GM18870 (cell line): Measurements from ENCODE around the gene RGS7.
"Not testable (repeated sequence)": the region's sequence is repeated elsewhere in the genome, so short reads cannot be mapped to it uniquely, and the experiment has no call there.

Experiments
- ATAC-seq: cut with Tn5 transposase; IDR thresholded peaks from one replicate; pipeline ENCODE4 v1.9.1; 2021; ENCODE audit warnings: moderate library complexity; ENCODE audit not compliant: unreplicated experiment

RGS7 gene

GRCh38 chr1:240936911-240937668 lies 419.9 kb downstream of the RGS7 start:
- ATAC-seq, result no peak

DNA sequence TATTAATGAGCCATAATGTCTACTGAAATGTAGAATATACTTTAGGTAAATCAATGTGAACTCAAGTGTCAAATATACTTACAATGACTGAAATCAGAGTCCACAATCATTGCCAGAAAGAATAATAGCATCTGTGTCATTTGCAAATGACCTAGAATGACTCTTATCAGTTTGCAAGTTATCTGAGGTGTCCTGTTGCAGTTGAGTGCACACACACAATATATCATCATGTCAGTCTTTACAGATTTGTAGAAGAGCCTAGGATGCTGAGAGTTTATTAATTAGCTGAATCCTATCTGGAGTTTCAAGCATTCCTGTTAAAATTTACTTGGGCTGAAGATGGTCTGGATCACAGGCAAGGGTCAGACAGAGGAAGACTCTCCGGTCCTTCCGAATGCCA lies 421.1 kb downstream of the RGS7 start:
- ATAC-seq, result no peak

DNA sequence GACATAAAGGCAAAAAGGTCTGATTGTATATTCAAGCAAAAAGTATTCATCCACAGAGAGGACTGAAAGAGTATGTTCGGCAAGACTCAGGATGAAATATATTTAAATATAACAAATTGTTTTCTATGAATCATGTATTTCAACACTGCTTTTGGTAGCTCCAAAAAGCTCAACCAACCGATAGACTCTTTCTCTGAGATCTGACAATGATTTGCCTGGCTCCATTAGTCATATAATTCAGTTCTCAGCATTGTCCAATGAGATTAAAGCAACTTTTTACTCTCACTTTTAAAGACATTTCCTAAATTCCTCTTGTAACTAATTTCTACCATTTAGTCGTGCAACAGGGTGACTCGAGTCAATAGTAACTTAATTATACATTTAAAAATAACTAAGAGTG lies 426.0 kb downstream of the RGS7 start:
- ATAC-seq, result no peak

DNA sequence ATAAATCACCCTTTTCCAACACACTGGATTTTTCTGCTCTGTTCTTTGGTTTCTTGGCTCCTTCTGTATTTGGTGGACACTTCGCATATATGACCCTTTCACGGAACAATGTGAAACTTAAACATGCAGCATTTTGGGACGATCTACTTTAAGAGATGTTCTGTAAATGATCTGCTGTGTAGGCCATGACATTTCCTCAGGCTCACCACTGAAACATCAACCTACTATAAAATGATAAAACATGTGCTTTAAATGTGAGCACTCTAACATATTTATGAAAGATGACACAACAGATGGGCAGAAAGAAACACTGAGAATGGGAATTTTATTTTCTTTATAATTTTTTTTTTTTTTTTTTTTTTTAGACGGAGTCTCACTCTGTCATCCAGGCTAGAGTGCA lies 428.7 kb downstream of the RGS7 start:
- no peak for ATAC-seq

DNA sequence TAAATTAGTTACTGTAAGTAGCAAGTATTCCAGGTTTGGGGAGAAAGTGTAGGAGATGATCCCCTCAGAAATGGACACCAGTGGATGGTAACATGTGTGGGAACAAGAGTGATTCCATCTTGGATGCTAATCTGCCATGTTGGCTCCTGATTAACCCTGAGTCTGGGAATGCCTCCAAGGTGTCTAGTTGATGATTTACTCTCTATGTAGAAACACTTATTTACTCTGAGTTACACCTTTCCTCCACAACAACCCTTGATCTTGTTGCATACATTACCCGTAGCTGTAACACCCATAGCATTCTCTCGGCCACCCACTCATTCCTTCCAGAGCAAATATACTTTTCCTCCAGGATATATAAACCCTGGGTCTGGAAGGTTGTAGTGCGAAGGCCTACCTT lies 429.2 kb downstream of the RGS7 start:
- ATAC-seq, result no peak

- ATAC-seq, result no peak
Measured at GRCh38 chr1:240925273-240925672, 431.7 kb downstream of the RGS7 start.

DNA sequence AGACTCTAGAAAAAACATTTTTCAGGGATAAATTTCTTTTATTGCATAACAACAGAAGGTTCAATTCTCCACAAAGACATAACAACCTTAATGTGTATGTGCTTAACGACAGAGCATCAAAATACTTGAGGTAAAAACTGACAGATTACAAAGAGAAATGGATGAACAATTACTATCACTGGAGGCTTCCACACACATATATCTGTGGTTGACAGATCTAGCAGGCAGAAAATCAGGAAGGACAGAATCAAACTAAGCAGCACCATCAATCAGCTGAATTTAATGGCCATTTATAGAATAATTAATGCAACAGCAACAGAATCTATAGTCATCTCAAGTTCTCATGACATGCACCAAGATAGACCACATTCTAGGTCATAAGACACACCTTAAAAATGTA lies 439.0 kb downstream of the RGS7 start:
- no peak for ATAC-seq

GRCh38 chr1:240914506-240914905 lies 442.5 kb downstream of the RGS7 start:
- no peak for ATAC-seq

DNA sequence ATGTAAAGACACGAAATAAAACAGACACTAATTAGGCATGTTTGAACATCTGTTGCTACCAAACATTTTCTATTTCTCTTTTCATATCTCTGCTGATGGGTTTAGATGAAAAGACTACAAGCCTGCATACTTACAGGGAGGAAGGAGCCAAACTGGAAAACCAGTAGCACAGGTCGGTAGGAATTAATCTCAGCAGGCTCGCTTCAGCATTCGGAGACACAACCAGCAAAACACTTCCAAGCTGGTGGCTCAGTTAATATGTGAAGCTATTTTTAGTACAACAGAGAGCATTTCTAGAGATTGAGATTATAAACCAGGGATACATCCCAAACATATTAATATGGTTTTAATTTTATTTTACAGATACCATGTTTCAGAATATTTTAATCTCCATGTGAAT lies 444.2 kb downstream of the RGS7 start:
- no peak for ATAC-seq

DNA sequence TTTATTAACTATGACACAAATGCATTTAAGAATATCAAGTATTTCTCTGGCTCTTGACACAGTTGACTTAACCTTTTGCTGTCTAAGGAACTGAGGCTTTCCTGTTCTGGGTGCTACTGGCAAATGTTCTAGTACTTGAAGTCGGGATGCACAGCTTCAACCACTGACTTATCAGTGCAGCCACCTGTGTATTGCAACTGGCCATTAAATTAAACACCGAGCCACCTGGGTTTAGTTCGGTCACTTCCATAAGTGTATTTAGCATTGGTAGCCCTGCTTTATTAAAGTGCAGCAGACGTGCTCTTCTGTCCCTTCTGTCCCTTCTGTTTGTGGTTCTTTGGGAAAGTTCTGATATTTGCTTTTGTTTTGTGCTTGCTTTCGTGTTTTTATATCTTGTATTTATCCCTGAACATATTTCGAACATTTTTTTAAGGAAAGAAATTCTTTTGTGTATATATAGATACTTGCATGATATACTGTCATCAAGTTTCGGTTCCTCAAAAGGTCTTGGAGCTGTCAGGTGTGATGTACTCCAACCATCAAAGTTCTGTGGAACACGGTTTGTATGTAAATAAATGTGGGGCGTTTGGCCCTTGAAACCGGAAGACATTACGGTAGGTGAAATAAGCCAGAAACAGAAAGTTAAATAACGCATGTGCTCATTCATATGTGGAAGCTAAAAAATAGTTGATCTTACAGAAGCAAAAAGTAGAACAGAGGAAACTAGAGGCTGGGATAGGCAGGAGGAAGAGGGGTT lies 447.1 kb downstream of the RGS7 start:
- no peak for ATAC-seq

DNA sequence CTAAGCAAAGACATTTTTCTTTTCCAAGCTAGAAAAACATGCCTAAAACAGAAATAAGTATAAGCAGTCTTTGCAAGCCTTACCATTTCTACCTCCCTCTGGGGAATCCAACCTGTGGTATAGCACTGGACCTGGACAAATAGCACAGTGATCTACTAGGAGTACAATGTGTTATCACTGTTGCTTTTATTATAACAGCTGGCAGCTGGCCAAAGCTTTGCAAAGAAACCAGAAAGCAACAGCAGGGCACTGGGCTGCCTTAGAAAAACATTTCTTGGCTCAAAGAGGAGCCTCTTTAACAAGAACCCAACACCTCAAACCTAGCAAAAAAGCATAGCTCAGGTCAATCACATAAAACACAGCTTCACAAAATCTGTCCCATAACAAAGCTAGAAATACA lies 450.5 kb downstream of the RGS7 start:
- no peak for ATAC-seq

DNA sequence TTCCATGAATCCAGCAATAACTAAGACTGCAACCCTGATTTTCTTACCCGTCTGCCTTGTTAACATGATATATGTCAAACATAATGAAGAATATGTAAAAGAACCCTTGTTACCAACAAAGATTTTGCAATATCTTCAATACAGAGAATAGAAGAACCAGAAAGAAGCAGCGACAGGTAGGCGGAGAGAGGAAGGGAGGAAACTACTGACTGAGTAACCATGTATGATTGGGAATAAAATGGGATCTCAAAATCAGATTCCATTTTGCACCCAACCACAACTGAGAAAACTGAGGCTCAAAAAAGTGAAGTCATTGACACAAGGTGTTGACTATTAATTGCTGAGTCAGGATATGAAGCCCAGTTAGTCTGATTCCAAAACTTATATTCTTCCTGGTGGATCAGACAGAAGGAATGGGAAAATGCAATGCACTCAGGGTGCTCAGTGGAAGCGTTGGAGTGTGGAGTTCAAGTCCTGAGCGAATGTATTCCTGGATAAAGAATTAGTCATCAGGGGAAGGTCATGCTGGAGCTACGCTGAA lies 451.7 kb downstream of the RGS7 start:
- ATAC-seq, result no peak

DNA sequence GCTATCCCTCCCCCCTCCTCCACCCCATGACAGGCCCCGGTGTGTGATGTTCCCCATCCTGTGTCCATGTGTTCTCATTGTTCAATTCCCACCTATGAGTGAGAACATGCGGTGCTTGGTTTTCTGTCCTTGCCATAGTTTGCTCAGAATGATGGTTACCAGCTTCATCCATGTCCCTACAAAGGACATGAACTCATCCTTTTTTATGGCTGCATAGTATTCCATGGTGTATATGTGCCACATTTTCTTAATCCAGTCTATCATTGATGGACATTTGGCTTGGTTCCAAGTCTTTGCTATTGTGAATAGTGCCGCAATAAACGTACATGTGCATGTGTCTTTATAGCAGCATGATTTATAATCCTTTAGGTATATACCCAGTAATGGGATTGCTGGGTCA lies 461.6 kb downstream of the RGS7 start:
- not testable (repeated sequence) for ATAC-seq

DNA sequence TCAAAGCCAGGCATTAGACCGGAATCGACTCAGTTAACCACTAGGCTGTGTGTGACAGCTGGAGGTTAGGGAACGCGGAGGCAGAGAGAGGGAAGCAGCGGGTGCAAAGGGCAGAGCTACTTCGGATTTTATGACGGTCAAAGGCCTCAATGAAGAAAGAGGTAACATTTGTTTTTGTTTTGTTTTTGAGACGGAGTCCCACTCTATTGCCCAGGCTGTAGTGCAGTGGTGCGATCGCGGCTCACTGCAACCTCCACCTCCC lies 468.3 kb downstream of the RGS7 start:
- no peak for ATAC-seq

DNA sequence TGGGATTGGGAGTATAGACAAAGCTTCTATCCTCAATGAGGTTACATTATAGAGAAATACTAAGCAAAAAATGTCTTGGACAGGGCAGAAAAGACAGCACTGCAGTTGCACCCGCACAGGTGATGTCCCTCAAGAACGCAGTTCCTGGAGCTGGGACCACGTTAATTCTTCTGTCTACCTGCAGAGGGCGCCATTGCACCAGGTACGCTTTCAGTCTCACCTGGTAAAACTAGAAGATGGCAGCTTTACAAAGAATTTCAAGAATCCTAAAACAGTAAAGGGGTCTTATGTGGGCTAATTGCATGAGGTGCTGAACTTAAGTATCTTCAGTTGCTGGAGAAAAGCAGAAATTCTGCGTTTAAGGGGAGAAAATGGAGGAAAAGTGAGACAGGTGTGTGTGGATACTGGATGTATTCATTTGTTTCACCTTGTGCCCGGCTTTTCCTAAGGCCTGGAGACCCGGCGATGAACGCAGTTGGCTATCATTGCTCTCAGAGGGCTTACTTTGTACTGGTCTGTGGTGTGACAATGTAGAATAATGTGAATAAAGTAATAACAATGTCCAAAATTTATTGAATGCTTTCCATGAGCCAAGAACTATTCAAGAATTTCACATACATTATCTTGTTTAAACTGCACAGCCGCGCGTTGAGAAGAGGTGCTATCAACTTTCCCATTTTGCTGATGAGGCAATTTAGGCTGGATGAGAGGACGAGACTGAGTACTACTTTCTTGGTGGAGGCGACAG lies 468.8 kb downstream of the RGS7 start:
- peak; percentile 70 for ATAC-seq

DNA sequence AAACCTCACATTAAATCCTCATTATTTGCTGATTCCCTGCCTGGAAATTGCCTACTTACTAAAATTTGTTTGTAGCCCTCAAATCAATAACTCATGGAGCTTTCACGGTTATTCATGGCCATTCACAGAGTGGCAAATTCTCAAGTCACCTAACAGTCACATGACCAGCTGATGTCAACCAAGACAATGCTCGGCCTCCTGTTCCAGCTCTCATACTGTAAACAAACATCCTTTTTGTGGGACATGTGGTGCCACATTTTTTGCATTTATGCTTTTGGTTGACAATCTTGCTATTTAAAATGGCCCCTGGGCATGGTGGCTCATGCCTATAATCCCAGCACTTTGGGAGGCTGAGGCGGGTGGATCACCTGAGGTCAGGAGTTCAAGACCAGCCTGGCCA lies 473.5 kb downstream of the RGS7 start:
- no peak for ATAC-seq

DNA sequence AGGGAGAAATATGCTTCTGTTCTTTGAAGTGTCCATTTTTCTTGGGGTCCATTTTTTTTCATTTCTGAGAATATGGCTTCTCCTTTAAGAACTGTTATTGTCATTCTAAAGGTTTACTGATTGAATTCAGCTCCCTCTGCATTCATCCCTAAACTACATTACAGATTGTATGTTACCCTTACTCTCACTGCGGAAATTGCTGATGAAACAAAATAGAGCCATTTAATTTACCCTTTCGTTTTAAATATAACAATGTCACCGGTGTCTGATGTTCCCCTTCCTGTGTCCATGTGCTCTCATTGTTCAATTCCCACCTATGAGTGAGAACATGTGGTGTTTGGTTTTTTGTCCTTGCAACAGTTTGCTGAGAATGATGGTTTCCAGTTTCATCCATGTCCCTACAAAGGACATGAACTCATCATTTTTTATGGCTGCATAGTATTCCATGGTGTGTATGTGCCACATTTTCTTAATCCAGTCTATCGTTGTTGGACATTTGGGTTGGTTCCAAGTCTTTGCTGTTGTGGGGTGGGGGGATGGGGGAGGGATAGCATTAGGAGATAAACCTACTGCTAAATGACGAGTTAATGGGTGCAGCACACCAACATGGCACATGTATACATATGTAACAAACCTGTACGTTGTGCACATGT lies 474.2 kb downstream of the RGS7 start:
- not testable (repeated sequence) for ATAC-seq

DNA sequence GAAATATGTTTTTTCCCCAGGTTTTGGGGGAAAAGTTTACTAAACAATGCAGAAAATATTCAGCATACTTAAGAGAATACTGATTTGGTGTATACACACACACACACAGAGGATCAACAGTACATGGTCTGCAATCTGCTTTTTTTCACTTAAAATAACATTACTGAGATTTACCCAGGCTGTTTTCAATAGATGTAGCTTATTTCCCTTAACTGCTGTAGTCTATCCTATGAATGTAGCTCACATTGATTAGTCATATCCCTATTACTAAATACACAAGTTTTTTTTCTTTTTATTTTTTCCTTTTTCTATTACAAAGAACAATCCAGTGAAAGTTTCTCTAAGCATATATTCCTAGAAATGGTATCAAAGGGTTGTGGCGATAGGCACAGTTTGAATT lies 478.4 kb downstream of the RGS7 start:
- no peak for ATAC-seq

DNA sequence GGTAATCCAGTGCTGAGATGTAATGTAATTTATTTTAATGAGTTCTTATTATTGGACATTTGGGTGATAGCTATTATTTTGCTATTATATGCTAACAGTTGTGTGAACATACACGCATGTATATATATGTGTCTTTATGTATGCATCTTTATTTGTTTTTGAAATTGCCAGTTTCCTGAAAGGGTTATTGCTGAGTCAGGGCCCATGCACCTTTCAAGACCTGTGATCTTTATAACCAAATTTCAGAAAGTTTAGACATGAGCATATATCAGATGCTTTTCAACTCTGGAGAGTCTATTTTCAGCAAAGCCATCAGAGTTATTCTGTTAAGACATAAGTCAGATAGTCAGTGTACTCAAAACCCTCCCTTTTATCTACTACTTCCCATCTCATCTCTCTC lies 479.4 kb downstream of the RGS7 start:
- no peak for ATAC-seq

DNA sequence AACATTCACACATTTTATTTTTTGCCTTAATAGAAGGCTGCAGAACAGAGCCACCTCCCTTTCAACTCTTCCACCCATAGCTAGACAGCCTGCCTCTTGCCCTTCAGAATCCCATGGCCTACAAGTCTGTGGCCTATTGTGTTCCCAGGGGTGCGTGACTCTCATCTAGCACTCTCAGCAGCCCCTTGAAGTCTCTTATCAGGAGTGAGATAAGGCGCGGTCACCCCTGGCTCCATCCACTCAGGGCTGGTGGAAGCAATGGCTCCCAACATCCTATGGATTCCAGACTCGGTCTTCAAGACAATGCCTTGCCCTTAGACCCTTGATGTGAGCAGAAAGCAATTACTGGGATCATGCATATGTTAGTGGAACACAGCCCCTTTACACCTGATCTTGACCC lies 480.9 kb downstream of the RGS7 start:
- ATAC-seq, result no peak

- no peak for ATAC-seq
Measured at GRCh38 chr1:240869071-240869470, 487.9 kb downstream of the RGS7 start.
